Measurements from ENCODE around the gene ZBED4.

The ZBED4 gene

GRCh38 chr22:49887702-49888101 is 34.1 kb downstream of the ZBED4 start:
- no peak overlapping the region for H3K4me3 ChIP-seq (ENCODE audit: low read depth, low read length)
- no peak for DNase-seq (ENCODE audit: low read depth)
- no peak for TF ChIP-seq CTCF (IDR thresholded peaks at IDR 0.05; ENCODE audit: low read depth, low read length, missing control alignments)

GRCh38 chr22:49889071-49889470 is 35.4 kb downstream of the ZBED4 start:
- TF ChIP-seq CTCF (IDR thresholded peaks at IDR 0.05; ENCODE audit: low read depth, low read length, missing control alignments) = no peak
- no peak for DNase-seq (ENCODE audit: low read depth)
- H3K4me3 ChIP-seq (ENCODE audit: low read depth, low read length) = no peak overlapping the region

- TF ChIP-seq CTCF (IDR thresholded peaks at IDR 0.05; ENCODE audit: low read depth, low read length, missing control alignments) = no peak
- no peak for DNase-seq (ENCODE audit: low read depth)
- no peak overlapping the region for H3K4me3 ChIP-seq (ENCODE audit: low read depth, low read length)
Observed at GRCh38 chr22:49892226-49892899, 38.7 kb downstream of the ZBED4 start.

GRCh38 chr22:49893025-49893424 is 39.4 kb downstream of the ZBED4 start:
- H3K4me3 ChIP-seq (ENCODE audit: low read depth, low read length) = no peak overlapping the region
- no peak for TF ChIP-seq CTCF (IDR thresholded peaks at IDR 0.05; ENCODE audit: low read depth, low read length, missing control alignments)
- DNase-seq (ENCODE audit: low read depth) = no peak

GRCh38 chr22:49894322-49895054 is 40.8 kb downstream of the ZBED4 start:
- H3K4me3 ChIP-seq (ENCODE audit: low read depth, low read length) = no peak overlapping the region
- TF ChIP-seq CTCF (IDR thresholded peaks at IDR 0.05; ENCODE audit: low read depth, low read length, missing control alignments) = no peak
- no peak for DNase-seq (ENCODE audit: low read depth)

GRCh38 chr22:49896201-49896600 is 42.6 kb downstream of the ZBED4 start:
- TF ChIP-seq CTCF (IDR thresholded peaks at IDR 0.05; ENCODE audit: low read depth, low read length, missing control alignments) = no peak
- no peak overlapping the region for H3K4me3 ChIP-seq (ENCODE audit: low read depth, low read length)
- DNase-seq (ENCODE audit: low read depth) = no peak
